CD8-positive, alpha-beta memory T cell (primary cell): ENCODE results near the gene KIRREL1. TPM values are rescaled to one million over a fixed set of nuclear protein-coding genes. Genes with fewer than 3 reads are reported as not detected.
A peak's percentile ranks its signal among the peaks of the same experiment; 100 is the strongest.

ENCODE experiments used
- CTCF ChIA-PET: fragments of 350-600 bp; sonication (Branson Sonifier 250); formaldehyde crosslinking; loops from one replicate; lab custom pipeline; 2021; ENCODE audit warnings: antibody characterized with exemption; lab: Charles Lee
- POLR2A ChIA-PET: fragments of 350-600 bp; sonication (Branson Sonifier 250); formaldehyde crosslinking; loops from one replicate; lab custom pipeline; 2021; ENCODE audit warnings: antibody characterized with exemption; lab: Charles Lee
- DNase-seq, 5 donors: peaks; one replicate each; pipeline versions ENCODE4 v3.0.0 to v3.0.0-alpha.2; 2020 to 2022; ENCODE audit warnings: mixed read lengths in 1 of 5
- H3K27ac ChIP-seq: one replicate; pipeline ENCODE4 v1.7.0; 2013; ENCODE audit warnings: low read depth, mild to moderate bottlenecking, low read length, moderate library complexity
- H3K27me3 ChIP-seq: 2 replicates; pipeline ENCODE4 v1.7.0; 2013; ENCODE audit warnings: low read length, mild to moderate bottlenecking; ENCODE audit not compliant: insufficient read depth, poor library complexity, severe bottlenecking
- H3K36me3 ChIP-seq: 2 replicates; pipeline ENCODE4 v1.7.0; 2013; ENCODE audit warnings: mild to moderate bottlenecking, low read length, moderate library complexity; ENCODE audit not compliant: insufficient read depth
- H3K4me1 ChIP-seq: 2 replicates; pipeline ENCODE4 v1.7.0; 2013; ENCODE audit warnings: mild to moderate bottlenecking, low read length, moderate library complexity; ENCODE audit not compliant: insufficient read depth
- H3K4me3 ChIP-seq: 2 replicates; pipeline ENCODE4 v1.7.0; 2013; ENCODE audit warnings: mild to moderate bottlenecking, low read length
- H3K9me3 ChIP-seq: 2 replicates; pipeline ENCODE4 v1.7.0; 2013; ENCODE audit warnings: mild to moderate bottlenecking, low read length
- H3K27ac Mint-ChIP-seq, 8 donors: one replicate each; pipeline ENCODE4 v1.8.0; 2020 to 2021; ENCODE audit warnings: mixed read lengths in 8 of 8, mild to moderate bottlenecking in 6 of 8, inconsistent platforms in 3 of 8, moderate library complexity in 3 of 8
- H3K27me3 Mint-ChIP-seq, 2 donors: one replicate each; pipeline ENCODE4 v1.8.0; 2020 to 2021; ENCODE audit warnings: mixed read lengths in 2 of 2, mild to moderate bottlenecking in 1 of 2, moderate library complexity in 1 of 2
- H3K36me3 Mint-ChIP-seq, 3 donors: one replicate each; pipeline ENCODE4 v1.8.0; 2020 to 2021; ENCODE audit warnings: mixed read lengths in 3 of 3, inconsistent platforms in 1 of 3, mild to moderate bottlenecking in 1 of 3
- H3K4me1 Mint-ChIP-seq, 3 donors: one replicate each; pipeline ENCODE4 v1.8.0; 2020 to 2021; ENCODE audit warnings: mixed read lengths in 3 of 3, inconsistent platforms in 1 of 3, mild to moderate bottlenecking in 1 of 3
- H3K4me3 Mint-ChIP-seq, 7 donors: one replicate each; pipeline ENCODE4 v1.8.0; 2020 to 2021; ENCODE audit warnings: mixed read lengths in 7 of 7, mild to moderate bottlenecking in 6 of 7, moderate library complexity in 4 of 7, inconsistent platforms in 2 of 7
- H3K9me3 Mint-ChIP-seq, 5 donors: one replicate each; pipeline ENCODE4 v1.8.0; 2020 to 2022; ENCODE audit warnings: mixed read lengths in 5 of 5, mild to moderate bottlenecking in 3 of 5, moderate library complexity in 2 of 5, inconsistent platforms in 1 of 5
- polyA plus RNA-seq: library from polyadenylated mRNA; unstranded; fragments of 300-500 nt; fragmentation: Illumina TruSeq; gene quantifications from one replicate; pipeline ENCODE4 v1.2.3, GENCODE V29; 2021
- total RNA-seq, 2 experiments: library from RNA; stranded (reverse); gene quantifications; one replicate each; pipeline ENCODE4 v1.2.3, GENCODE V29; 2021

The KIRREL1 gene
- total and polyA plus RNA-seq, 3 experiments from 2014 or later: 0.04 TPM; not detected in 2

DNA sequence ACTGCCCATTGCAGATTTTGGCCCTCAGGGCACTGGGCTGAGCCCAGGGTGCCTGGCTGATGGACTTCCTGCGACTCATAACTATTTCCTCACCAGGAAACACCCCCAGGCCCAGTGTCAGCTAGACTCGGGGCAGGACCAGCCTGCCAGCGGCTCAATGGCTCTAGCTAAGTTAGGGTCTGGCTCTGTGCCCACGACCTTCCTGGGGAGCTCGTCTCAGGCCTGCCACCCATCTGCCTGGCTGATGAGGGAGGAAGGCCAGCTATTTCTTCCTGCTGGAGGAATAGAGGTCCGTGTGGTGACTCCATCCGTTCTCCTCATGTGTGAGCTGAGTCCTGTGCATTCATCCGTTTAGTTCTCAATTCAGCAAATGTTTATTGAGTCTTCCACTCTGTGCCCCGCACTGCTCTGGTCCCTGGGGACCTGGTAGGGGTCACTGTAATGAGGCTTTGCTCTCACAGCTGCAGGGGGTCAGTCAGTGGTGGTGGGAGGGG is 44.5 kb downstream of the KIRREL1 start:
- Mint-ChIP-seq H3K9me3 (no peaks in the 10 kb centered on the region), H3K36me3 (no peaks in the 10 kb centered on the region), H3K4me1 (no peaks in the 10 kb centered on the region), H3K4me3 (no peak overlapping the region), H3K27me3 (peaks cover 11 to 29% of the 10 kb centered on the region in 2 donors), H3K27ac (no peak overlapping the region)
- H3K27ac ChIP-seq: no peak overlapping the region
- no peak overlapping the region for H3K4me3 ChIP-seq
- H3K27me3 ChIP-seq: no peaks in the 10 kb centered on the region
- no peaks in the 10 kb centered on the region for H3K9me3 ChIP-seq
- no peaks in the 10 kb centered on the region for H3K4me1 ChIP-seq
- no peak for DNase-seq
- POLR2A ChIA-PET: no interaction called here
- CTCF ChIA-PET: no interaction called here
- no peaks in the 10 kb centered on the region for H3K36me3 ChIP-seq

DNA sequence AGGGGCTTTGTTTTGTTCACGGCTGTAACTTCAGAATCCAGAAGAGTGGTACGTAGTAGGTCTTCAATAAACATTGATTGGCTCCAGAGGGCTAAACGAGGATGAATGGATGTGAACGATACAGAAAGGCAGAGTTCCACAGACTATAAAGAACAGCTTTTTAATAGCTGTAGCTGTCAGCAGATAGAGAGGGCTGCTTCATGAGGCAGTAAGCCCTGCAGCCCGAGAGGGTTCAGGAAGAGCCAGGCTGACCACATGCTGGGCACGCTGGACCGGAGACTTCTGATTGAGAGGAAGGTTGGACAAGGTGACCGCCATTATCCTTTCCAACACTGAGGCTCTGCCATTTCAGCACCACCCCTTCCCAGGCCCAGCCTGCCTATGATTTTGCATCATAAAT is 45.3 kb downstream of the KIRREL1 start:
- Mint-ChIP-seq H3K9me3 (no peaks in the 10 kb centered on the region), H3K4me1 (no peaks in the 10 kb centered on the region), H3K36me3 (no peaks in the 10 kb centered on the region), H3K4me3 (no peak overlapping the region), H3K27ac (no peak overlapping the region), H3K27me3 (peaks cover 11 to 33% of the 10 kb centered on the region in 2 donors)
- H3K4me1 ChIP-seq: no peaks in the 10 kb centered on the region
- H3K9me3 ChIP-seq: no peaks in the 10 kb centered on the region
- ChIA-PET CTCF (no interaction called here), POLR2A (no interaction called here)
- no peak for DNase-seq
- no peak overlapping the region for H3K27ac ChIP-seq
- H3K36me3 ChIP-seq: no peaks in the 10 kb centered on the region
- no peak overlapping the region for H3K4me3 ChIP-seq
- H3K27me3 ChIP-seq: no peaks in the 10 kb centered on the region

DNA sequence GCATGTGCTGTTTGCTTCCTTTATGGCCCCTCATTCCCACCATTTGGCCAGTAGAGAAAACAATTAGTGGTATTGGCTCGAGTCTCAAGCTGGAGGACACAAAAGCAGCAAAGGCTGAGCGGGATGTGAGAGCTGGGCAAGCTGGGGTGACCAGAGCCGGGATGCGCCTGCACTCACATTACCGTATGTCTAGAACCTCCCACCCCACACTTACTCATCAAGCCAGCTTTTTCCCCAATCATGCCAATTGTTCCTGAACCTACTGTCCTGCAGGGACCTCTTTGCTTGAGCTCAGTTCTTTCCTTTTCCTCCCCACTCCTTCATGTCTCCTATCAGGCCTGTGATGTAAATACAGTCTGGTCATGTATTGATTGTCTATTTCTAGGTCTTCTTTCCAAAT is 45.9 kb downstream of the KIRREL1 start:
- H3K9me3 Mint-ChIP-seq: no peaks in the 10 kb centered on the region
- H3K36me3 ChIP-seq: no peaks in the 10 kb centered on the region
- POLR2A ChIA-PET: no interaction called here
- no peaks in the 10 kb centered on the region for H3K9me3 ChIP-seq
- no peaks in the 10 kb centered on the region for H3K36me3 Mint-ChIP-seq
- no peak overlapping the region for H3K27ac ChIP-seq
- no peak overlapping the region for H3K4me3 ChIP-seq
- H3K4me1 Mint-ChIP-seq: no peaks in the 10 kb centered on the region
- H3K27me3 ChIP-seq: no peaks in the 10 kb centered on the region
- H3K4me1 ChIP-seq: no peaks in the 10 kb centered on the region
- H3K27ac Mint-ChIP-seq: no peak overlapping the region
- no peak overlapping the region for H3K4me3 Mint-ChIP-seq
- H3K27me3 Mint-ChIP-seq: peaks cover 11 to 33% of the 10 kb centered on the region in 2 donors
- DNase-seq: no peak
- CTCF ChIA-PET: no interaction called here

DNA sequence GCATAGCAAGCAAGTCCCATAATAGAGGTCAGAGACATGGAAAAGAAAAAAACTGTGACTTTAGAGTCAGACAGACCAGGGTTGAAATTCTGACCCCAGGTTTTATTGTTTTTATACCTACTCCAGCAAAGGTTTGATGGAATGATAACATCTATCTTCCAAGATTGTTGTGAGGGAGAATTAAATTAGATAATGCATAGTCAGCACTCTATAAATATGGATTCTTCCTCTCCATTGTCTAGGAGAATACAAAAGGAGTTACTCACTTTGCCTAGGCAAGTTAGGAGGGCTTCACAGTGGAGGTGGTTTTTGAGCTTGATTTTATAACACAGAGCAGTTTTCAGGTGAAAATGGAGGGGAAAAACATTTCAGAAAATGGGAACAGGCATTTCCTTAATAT is 46.9 kb downstream of the KIRREL1 start:
- Histone ChIP-seq H3K4me3 (no peak overlapping the region), H3K9me3 (no peaks in the 10 kb centered on the region), H3K27ac (no peak overlapping the region), H3K36me3 (no peaks in the 10 kb centered on the region), H3K4me1 (no peaks in the 10 kb centered on the region), H3K27me3 (no peaks in the 10 kb centered on the region)
- no peaks in the 10 kb centered on the region for H3K9me3 Mint-ChIP-seq
- no peaks in the 10 kb centered on the region for H3K4me1 Mint-ChIP-seq
- no peak overlapping the region for H3K4me3 Mint-ChIP-seq
- H3K27me3 Mint-ChIP-seq: peaks cover 13 to 40% of the 10 kb centered on the region in 2 donors
- CTCF ChIA-PET: no interaction called here
- H3K27ac Mint-ChIP-seq: peak overlapping the region in 1 of 8 donors; percentile 52
- DNase-seq: no peak
- no peaks in the 10 kb centered on the region for H3K36me3 Mint-ChIP-seq
- POLR2A ChIA-PET: no interaction called here

DNA sequence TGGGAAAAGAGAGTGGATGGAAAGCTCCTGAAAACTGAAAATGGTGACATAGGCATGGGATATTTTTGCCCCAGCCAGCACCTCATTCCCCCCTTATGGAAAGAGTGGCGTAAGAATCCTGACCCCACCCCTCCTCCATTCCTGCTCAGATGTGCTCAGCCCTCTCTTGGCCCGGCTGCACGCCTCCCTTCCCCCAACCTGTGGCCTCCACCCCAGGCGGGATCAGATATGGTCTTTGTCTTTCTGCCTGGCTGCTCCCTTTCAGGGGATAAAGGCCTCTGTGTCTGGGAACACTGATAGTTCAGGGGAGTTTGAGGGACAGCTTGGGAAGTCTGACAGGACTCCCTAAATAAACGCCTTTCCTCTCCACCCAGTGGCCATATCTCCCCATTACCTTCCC is 49.8 kb downstream of the KIRREL1 start:
- ChIA-PET POLR2A (no interaction called here), CTCF (no interaction called here)
- H3K36me3 ChIP-seq: no peaks in the 10 kb centered on the region
- no peaks in the 10 kb centered on the region for H3K4me1 ChIP-seq
- no peaks in the 10 kb centered on the region for H3K4me1 Mint-ChIP-seq
- H3K4me3 Mint-ChIP-seq: no peak overlapping the region
- DNase-seq: no peak
- H3K9me3 Mint-ChIP-seq: no peaks in the 10 kb centered on the region
- peaks cover 14 to 48% of the 10 kb centered on the region in 2 donors for H3K27me3 Mint-ChIP-seq
- no peaks in the 10 kb centered on the region for H3K36me3 Mint-ChIP-seq
- H3K27ac Mint-ChIP-seq: no peak overlapping the region
- H3K27me3 ChIP-seq: no peaks in the 10 kb centered on the region
- H3K9me3 ChIP-seq: no peaks in the 10 kb centered on the region
- H3K4me3 ChIP-seq: no peak overlapping the region
- no peak overlapping the region for H3K27ac ChIP-seq

DNA sequence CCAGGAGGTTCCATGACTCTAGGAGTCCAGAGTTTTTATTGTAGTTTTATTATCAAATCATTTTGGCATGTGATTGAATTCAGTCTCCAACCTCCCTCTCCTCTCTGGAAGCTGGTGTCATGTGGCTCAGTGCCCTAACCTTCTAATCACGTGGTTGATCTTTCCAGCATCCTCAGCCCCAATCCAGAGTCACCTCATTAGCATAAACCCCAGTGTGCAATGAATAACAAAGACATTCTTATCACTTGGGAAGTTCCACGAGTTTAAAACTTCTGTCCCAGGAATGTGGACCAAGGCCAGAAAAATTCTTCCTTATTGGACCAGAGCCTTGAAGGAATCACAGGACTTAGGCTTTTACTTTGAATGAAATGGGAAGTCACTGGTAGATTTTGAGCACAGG is 52.2 kb downstream of the KIRREL1 start:
- H3K9me3 ChIP-seq: no peaks in the 10 kb centered on the region
- no peaks in the 10 kb centered on the region for H3K4me1 Mint-ChIP-seq
- H3K36me3 ChIP-seq: no peaks in the 10 kb centered on the region
- H3K4me3 Mint-ChIP-seq: no peak overlapping the region
- ChIA-PET POLR2A (no interaction called here), CTCF (interaction anchor here (1.0 kb wide), 1 partner anchor 14 kb away, joined by 3 read pairs; no protein-coding TSS in a partner anchor)
- H3K4me3 ChIP-seq: no peak overlapping the region
- no peak for DNase-seq
- H3K36me3 Mint-ChIP-seq: no peaks in the 10 kb centered on the region
- no peaks in the 10 kb centered on the region for H3K4me1 ChIP-seq
- H3K27ac ChIP-seq: no peak overlapping the region
- H3K27ac Mint-ChIP-seq: no peak overlapping the region
- H3K27me3 Mint-ChIP-seq: peaks cover 7 to 39% of the 10 kb centered on the region in 2 donors
- H3K9me3 Mint-ChIP-seq: no peaks in the 10 kb centered on the region
- no peaks in the 10 kb centered on the region for H3K27me3 ChIP-seq

DNA sequence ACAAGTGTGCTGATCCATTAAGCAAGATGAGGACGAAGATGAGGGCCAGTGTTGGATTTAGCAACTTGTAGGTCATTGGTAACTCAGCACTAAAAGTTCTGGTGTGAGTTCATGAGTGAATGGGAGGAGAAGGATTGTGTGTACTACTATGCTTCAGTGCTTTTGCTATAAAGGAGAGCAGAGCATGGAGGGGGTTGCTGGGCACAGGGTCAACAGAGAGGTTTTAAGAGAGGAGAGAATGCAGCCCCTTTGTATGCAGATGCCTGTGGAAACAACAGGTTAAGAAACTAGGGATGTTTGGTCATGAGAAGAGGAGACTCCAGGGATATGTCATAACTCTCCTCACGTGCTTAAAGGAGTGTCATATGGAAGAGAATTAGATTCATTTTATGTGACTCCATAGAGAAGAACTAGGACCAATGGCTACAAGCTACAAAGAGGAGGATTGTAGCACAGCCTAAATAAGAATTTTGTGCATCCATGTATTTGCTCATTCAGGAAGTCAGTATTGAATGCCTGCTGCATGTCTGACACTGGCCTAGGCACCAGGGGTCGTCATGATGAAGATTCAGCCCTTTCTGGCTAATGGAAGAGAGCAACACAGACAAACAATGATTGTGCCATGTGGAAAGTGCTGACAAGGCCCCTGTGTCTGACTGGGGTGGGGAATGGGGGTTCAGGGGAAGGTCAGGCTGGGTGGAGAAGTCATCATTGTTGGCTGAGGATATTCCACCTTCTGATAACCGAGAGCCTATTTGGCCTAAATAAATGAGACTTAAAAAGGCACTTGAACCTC is 53.5 kb downstream of the KIRREL1 start:
- Histone ChIP-seq H3K27ac (no peak overlapping the region), H3K4me1 (no peaks in the 10 kb centered on the region), H3K36me3 (no peaks in the 10 kb centered on the region), H3K9me3 (no peaks in the 10 kb centered on the region), H3K27me3 (no peaks in the 10 kb centered on the region), H3K4me3 (no peak overlapping the region)
- Mint-ChIP-seq H3K4me1 (no peaks in the 10 kb centered on the region), H3K9me3 (no peaks in the 10 kb centered on the region), H3K36me3 (no peaks in the 10 kb centered on the region), H3K27me3 (peaks cover 9 to 35% of the 10 kb centered on the region in 2 donors), H3K4me3 (no peak overlapping the region), H3K27ac (no peak overlapping the region)
- DNase-seq: no peak
- ChIA-PET CTCF (no interaction called here), POLR2A (no interaction called here)

DNA sequence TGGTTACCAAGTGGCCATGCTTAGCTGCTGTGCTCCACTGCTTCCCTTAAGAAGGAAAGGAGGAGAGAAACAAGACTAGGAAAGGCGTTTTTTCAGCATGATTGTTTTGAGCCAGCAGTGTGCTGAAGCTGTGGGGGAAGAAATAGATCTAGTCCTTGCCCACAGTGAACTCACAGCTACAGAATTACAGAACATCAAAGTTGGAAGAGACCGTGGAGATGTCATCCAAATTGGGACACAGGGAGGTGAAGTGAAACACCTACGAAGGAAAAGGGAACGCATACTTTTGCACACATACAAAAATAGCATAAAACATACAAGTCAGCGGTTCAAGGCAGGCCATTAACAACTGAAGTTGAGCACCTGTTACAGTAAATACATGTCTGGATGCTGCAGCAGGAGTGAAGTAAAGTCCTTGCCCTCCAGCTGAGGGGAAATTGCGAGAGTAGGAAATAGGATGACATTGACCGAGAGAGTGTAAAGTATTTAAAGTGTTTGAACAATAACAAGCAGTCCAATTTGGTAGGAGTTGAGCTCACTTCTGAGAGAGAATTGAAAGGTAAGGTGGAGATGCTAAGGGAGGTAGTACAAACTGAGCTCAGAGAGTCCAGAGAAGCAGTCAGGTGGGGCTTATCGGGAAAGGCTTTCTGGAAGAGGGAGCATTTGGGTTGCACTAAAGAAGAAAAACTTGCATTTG is 55.1 kb downstream of the KIRREL1 start:
- Mint-ChIP-seq H3K27me3 (peaks cover 8 to 39% of the 10 kb centered on the region in 2 donors), H3K27ac (no peak overlapping the region), H3K4me3 (no peak overlapping the region), H3K36me3 (no peaks in the 10 kb centered on the region), H3K4me1 (no peaks in the 10 kb centered on the region), H3K9me3 (no peaks in the 10 kb centered on the region)
- Histone ChIP-seq H3K4me3 (no peak overlapping the region), H3K9me3 (no peaks in the 10 kb centered on the region), H3K27ac (no peak overlapping the region), H3K27me3 (no peaks in the 10 kb centered on the region), H3K4me1 (no peaks in the 10 kb centered on the region), H3K36me3 (no peaks in the 10 kb centered on the region)
- DNase-seq: no peak
- POLR2A ChIA-PET: no interaction called here
- CTCF ChIA-PET: no interaction called here
